ENCODE measurements around the gene R3HDML. TPM values are rescaled to one million over a fixed set of nuclear protein-coding genes. Genes with fewer than 3 reads are reported as not detected.

The R3HDML gene
- total RNA-seq, 1 donor from 2014 or later, result 0.50 TPM

- Mint-ChIP-seq H3K4me1 (ENCODE audit: low read depth) (no peaks in the 10 kb centered on the region), H3K27ac (ENCODE audit: unreplicated experiment) (no peak overlapping the region), H3K9me3 (ENCODE audit: low read depth) (no peaks in the 10 kb centered on the region), H3K27me3 (ENCODE audit: low read depth) (peaks cover 13% of the 10 kb centered on the region), H3K4me3 (ENCODE audit: unreplicated experiment) (no peak overlapping the region), H3K36me3 (ENCODE audit: low read depth) (no peaks in the 10 kb centered on the region)
- no peak for DNase-seq (ENCODE audit: low spot score)
- TF ChIP-seq CTCF (IDR thresholded peaks at IDR 0.05), result no peak
Observed at GRCh38 chr20:44364068-44364467, 27.2 kb downstream of the R3HDML start.

- Mint-ChIP-seq H3K36me3 (ENCODE audit: low read depth) (no peaks in the 10 kb centered on the region), H3K27ac (ENCODE audit: unreplicated experiment) (no peak overlapping the region), H3K27me3 (ENCODE audit: low read depth) (peaks cover 11% of the 10 kb centered on the region), H3K9me3 (ENCODE audit: low read depth) (no peaks in the 10 kb centered on the region), H3K4me1 (ENCODE audit: low read depth) (no peaks in the 10 kb centered on the region), H3K4me3 (ENCODE audit: unreplicated experiment) (no peak overlapping the region)
- no peak for DNase-seq (ENCODE audit: low spot score)
- TF ChIP-seq CTCF (IDR thresholded peaks at IDR 0.05), result no peak
Observed at GRCh38 chr20:44364780-44365179, 27.9 kb downstream of the R3HDML start.

- Mint-ChIP-seq H3K4me1 (ENCODE audit: low read depth) (peaks cover 10% of the 10 kb centered on the region), H3K36me3 (ENCODE audit: low read depth) (no peaks in the 10 kb centered on the region), H3K9me3 (ENCODE audit: low read depth) (no peaks in the 10 kb centered on the region), H3K27ac (ENCODE audit: unreplicated experiment) (no peak overlapping the region), H3K4me3 (ENCODE audit: unreplicated experiment) (no peak overlapping the region), H3K27me3 (ENCODE audit: low read depth) (no peaks in the 10 kb centered on the region)
- no peak for DNase-seq (ENCODE audit: low spot score)
- TF ChIP-seq CTCF (IDR thresholded peaks at IDR 0.05), result no peak
Observed at GRCh38 chr20:44367746-44368145, 30.9 kb downstream of the R3HDML start.

- Mint-ChIP-seq H3K4me1 (ENCODE audit: low read depth) (peaks cover 10% of the 10 kb centered on the region), H3K9me3 (ENCODE audit: low read depth) (no peaks in the 10 kb centered on the region), H3K27me3 (ENCODE audit: low read depth) (peaks cover 7% of the 10 kb centered on the region), H3K4me3 (ENCODE audit: unreplicated experiment) (no peak overlapping the region), H3K27ac (ENCODE audit: unreplicated experiment) (peak overlapping the region; percentile 61), H3K36me3 (ENCODE audit: low read depth) (no peaks in the 10 kb centered on the region)
- no peak for TF ChIP-seq CTCF (IDR thresholded peaks at IDR 0.05)
- DNase-seq (ENCODE audit: low spot score), result no peak
Observed at GRCh38 chr20:44370639-44371218, 33.9 kb downstream of the R3HDML start.

- Mint-ChIP-seq H3K27ac (ENCODE audit: unreplicated experiment) (no peak overlapping the region), H3K27me3 (ENCODE audit: low read depth) (peaks cover 22% of the 10 kb centered on the region), H3K36me3 (ENCODE audit: low read depth) (no peaks in the 10 kb centered on the region), H3K4me3 (ENCODE audit: unreplicated experiment) (no peak overlapping the region), H3K4me1 (ENCODE audit: low read depth) (no peaks in the 10 kb centered on the region), H3K9me3 (ENCODE audit: low read depth) (no peaks in the 10 kb centered on the region)
- DNase-seq (ENCODE audit: low spot score), result no peak
- no peak for TF ChIP-seq CTCF (IDR thresholded peaks at IDR 0.05)
Observed at GRCh38 chr20:44382641-44383040, 45.8 kb downstream of the R3HDML start.

Measured in chondrocyte (in vitro differentiated cells).